Activated naive CD8-positive, alpha-beta T cell treated with anti-CD3 and anti-CD28 coated beads for 36 hours (primary cell): ENCODE measurements around the gene SMURF1. TPM values are rescaled to one million over a fixed set of nuclear protein-coding genes. Genes with fewer than 3 reads are reported as not detected.
A peak's percentile ranks its signal among the peaks of the same experiment; 100 is the strongest.
"Not testable (repeated sequence)": the region's sequence is repeated elsewhere in the genome, so short reads cannot be mapped to it uniquely, and the experiment has no call there.

ENCODE experiments used
- DNase-seq: peaks from one replicate; pipeline ENCODE4 v3.0.0; 2021
- H3K27ac Mint-ChIP-seq: one replicate; pipeline ENCODE4 v1.8.0; 2022; ENCODE audit warnings: mild to moderate bottlenecking, moderate library complexity, mixed read lengths
- H3K27me3 Mint-ChIP-seq: one replicate; pipeline ENCODE4 v1.8.0; 2022; ENCODE audit warnings: mild to moderate bottlenecking, mixed read lengths
- H3K36me3 Mint-ChIP-seq: one replicate; pipeline ENCODE4 v1.8.0; 2021; ENCODE audit warnings: mild to moderate bottlenecking, mixed read lengths
- H3K4me1 Mint-ChIP-seq: one replicate; pipeline ENCODE4 v1.8.0; 2021; ENCODE audit warnings: mixed read lengths
- H3K4me3 Mint-ChIP-seq: one replicate; pipeline ENCODE4 v1.8.0; 2022; ENCODE audit warnings: mild to moderate bottlenecking, moderate library complexity, mixed read lengths
- H3K9me3 Mint-ChIP-seq: one replicate; pipeline ENCODE4 v1.8.0; 2022; ENCODE audit warnings: mixed read lengths
- total RNA-seq, 2 experiments: library from RNA; stranded (reverse); gene quantifications; one replicate each; pipeline ENCODE4 v1.2.3, GENCODE V29; 2021

Gene SMURF1
- total RNA-seq, 2 experiments from 2014 or later = 12.3 TPM

DNA sequence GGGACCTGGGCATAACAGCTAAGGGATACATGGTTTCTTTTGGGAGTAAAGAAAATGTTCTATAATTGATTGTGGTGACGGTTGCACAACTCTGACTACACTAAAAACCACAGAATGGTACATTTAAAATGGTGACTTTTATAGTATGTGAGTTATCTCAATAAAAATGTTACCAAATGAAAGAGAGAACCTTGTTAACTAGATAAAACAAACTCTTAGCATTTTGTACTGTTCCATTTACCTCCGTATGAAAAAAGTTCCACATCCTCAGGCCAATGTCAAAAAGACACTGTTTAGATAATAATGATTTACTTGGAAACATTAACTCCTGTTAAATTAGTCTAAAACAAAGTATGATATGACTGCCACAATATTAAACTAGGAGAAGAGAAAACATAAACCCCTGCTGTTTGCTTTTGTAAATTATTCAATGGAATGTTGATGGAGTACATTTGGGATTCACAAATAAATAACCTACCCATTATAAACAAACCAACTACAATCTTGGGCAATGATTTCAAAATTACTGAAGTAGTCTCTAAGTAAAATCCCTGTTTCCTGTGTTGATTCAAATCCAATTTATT lies 60.7 kb downstream of the SMURF1 start:
- H3K9me3 Mint-ChIP-seq = peaks cover 7% of the 10 kb centered on the region
- peaks cover 13% of the 10 kb centered on the region for H3K36me3 Mint-ChIP-seq
- no peak for DNase-seq
- no peaks in the 10 kb centered on the region for H3K27me3 Mint-ChIP-seq
- H3K4me1 Mint-ChIP-seq = peaks cover 23% of the 10 kb centered on the region
- no peak overlapping the region for H3K27ac Mint-ChIP-seq
- H3K4me3 Mint-ChIP-seq = no peak overlapping the region

DNA sequence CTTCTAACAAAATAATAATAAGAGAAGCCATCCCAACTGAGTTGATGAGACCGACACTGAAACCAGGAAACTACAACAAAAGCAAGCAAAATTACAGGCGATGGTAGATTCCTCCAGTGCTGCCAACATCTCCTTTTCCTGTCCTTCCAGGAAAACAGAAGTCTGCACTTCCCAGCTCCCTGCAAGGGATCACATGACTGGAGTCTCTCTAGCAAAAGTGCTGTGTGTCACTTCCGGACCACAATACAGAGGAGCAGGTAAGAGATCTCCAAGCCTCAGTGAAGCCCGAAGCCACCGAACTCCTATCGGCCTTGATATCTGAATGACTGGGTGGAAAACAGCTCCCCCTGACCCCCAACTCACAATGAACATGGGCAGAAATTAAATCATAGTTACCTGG lies 63.2 kb downstream of the SMURF1 start:
- peaks cover 6% of the 10 kb centered on the region for H3K36me3 Mint-ChIP-seq
- no peaks in the 10 kb centered on the region for H3K27me3 Mint-ChIP-seq
- H3K9me3 Mint-ChIP-seq = peaks cover 1% of the 10 kb centered on the region
- no peak overlapping the region for H3K27ac Mint-ChIP-seq
- no peak for DNase-seq
- H3K4me3 Mint-ChIP-seq = no peak overlapping the region
- H3K4me1 Mint-ChIP-seq = peaks cover 30% of the 10 kb centered on the region

DNA sequence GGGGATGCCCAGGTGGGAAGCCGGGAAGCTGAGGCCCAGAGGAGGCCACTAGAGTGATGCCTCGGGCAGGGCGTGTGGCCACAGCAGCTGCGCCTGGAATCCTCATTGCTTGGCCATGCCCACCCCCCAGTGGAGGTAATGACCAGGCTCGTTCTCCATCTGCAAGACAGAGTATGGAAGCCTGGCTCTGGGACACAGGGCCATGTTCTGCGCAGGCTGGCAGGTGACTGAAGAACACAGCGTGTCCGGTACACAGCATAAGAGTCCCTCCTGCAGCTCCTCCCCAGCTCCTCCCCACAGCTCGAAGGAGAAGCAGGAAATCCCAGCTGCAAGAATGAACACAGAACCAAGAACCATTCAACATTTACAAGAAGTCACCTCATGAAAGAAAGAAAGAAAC lies 64.8 kb downstream of the SMURF1 start:
- Mint-ChIP-seq H3K27me3 (no peaks in the 10 kb centered on the region), H3K4me3 (no peak overlapping the region), H3K36me3 (peaks cover 7% of the 10 kb centered on the region), H3K4me1 (peaks cover 30% of the 10 kb centered on the region), H3K27ac (peak overlapping the region; percentile 45), H3K9me3 (no peaks in the 10 kb centered on the region)
- DNase-seq = peak; percentile 4

DNA sequence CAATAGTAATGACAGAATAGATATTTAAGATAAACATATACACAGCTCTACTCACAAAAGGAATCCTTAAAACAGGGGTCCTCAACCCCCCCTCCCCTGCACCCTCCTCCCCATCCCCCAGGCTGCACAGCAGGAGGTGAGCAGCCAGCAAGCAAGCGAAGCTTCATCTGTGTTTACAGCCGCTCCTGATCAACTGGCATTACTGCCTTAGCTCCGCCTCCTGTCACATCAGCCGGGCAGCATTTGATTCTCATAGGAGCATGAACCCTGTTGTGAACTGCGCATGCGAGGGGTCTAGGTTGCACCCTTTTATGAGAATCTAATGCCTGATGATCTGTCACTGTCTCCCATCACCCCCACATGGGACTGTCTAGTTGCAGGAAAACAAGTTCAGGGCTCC lies 65.5 kb downstream of the SMURF1 start:
- no peak for DNase-seq
- no peaks in the 10 kb centered on the region for H3K9me3 Mint-ChIP-seq
- H3K36me3 Mint-ChIP-seq = peaks cover 7% of the 10 kb centered on the region
- no peak overlapping the region for H3K4me3 Mint-ChIP-seq
- H3K27ac Mint-ChIP-seq = no peak overlapping the region
- H3K4me1 Mint-ChIP-seq = peaks cover 30% of the 10 kb centered on the region
- no peaks in the 10 kb centered on the region for H3K27me3 Mint-ChIP-seq

DNA sequence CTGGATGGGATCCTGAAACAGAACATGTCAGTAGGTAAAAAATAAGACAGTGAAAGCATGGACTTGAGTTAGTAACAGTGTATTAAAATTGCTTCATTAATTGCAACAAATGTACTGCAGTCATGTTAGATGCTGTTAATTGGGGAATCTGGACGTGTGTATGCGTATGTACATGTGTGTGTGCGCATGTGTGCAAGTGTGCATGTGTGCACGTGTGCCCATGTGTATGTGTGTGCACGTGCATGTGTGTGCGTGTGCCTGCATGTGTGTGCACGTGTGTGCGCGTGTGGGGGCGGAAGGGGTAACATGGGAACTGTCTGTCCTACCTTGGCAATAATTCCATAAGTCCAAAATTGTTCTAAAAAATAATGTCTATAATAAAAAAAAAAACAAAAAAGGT lies 67.3 kb downstream of the SMURF1 start:
- H3K4me1 Mint-ChIP-seq = peaks cover 24% of the 10 kb centered on the region
- no peaks in the 10 kb centered on the region for H3K27me3 Mint-ChIP-seq
- H3K27ac Mint-ChIP-seq = no peak overlapping the region
- H3K36me3 Mint-ChIP-seq = peaks cover 3% of the 10 kb centered on the region
- H3K9me3 Mint-ChIP-seq = no peaks in the 10 kb centered on the region
- H3K4me3 Mint-ChIP-seq = no peak overlapping the region
- DNase-seq = no peak

DNA sequence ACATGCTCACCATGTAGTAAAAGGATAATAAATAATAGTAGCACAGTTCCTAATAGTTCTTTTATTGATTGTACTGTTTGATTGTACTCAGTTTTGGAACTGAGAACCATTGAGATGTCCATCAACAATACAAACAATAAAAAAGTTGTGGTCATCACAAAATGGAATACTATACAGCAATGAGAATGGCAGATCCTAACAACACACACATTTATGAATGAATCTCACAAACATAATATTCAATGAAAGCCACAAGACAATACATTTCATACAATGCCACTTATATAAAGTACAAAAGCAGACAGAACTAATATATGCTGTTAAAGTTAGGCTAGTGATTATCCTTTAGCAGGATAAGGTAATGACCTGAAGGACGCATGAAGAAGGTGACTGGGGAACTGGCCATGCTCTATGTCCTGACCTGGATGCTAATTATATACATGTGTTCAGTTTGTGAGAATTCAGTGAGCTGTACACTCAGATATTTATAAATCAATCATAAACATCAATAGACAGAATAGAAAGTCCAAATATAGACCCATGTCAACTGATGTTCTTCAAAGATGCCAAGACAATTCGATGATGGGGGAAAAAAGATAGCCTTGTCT lies 70.0 kb downstream of the SMURF1 start:
- H3K27me3 Mint-ChIP-seq = no peaks in the 10 kb centered on the region
- H3K4me3 Mint-ChIP-seq = no peak overlapping the region
- H3K9me3 Mint-ChIP-seq = no peaks in the 10 kb centered on the region
- peaks cover 3% of the 10 kb centered on the region for H3K36me3 Mint-ChIP-seq
- H3K4me1 Mint-ChIP-seq = peaks cover 10% of the 10 kb centered on the region
- DNase-seq = no peak
- H3K27ac Mint-ChIP-seq = no peak overlapping the region

DNA sequence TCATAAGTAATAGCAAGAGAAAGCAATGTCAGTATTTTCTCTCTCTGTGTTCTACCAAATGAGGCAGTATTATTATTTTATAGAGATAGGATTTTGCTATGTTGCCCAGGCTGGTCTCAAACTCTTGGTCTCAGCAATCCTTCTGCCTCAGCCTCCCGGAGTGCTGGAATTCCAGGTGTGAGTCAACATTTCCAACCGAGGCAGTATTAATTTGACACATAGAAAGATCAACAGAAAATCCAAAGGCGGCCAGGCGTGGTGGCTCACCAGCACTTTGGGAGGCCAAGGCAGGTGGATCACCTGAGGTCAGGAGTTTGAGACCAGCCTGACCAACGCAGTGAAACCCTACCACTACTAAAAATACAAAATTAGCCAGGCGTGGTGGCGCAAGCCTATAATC lies 71.8 kb downstream of the SMURF1 start:
- Mint-ChIP-seq H3K27ac (no peak overlapping the region), H3K27me3 (no peaks in the 10 kb centered on the region), H3K36me3 (peaks cover 3% of the 10 kb centered on the region)

DNA sequence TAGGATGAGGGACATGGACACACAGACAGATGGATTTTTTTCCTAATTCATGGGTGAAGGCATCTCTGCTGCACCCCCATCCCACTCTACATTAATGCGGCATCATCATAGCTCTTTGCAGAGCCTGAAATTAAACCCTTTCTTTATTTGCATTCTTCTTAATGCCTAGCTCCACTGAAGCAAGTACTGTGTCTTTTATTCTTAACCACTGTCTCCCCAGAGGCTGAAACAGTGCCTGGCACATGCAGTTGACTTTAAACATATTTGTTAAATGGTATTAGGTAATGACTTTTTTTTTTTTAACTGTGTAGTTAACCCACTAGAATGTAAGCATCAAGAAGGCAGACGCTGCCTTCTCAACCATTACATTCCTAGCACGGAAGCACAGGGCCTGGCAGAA lies 73.5 kb downstream of the SMURF1 start:
- H3K27me3 Mint-ChIP-seq = no peaks in the 10 kb centered on the region

More for the DNA sequence above, 71.8 kb downstream of the SMURF1 start:
- DNase-seq = no peak
- Mint-ChIP-seq H3K9me3 (no peaks in the 10 kb centered on the region), H3K4me3 (no peak overlapping the region), H3K4me1 (peaks cover 7% of the 10 kb centered on the region)

DNA sequence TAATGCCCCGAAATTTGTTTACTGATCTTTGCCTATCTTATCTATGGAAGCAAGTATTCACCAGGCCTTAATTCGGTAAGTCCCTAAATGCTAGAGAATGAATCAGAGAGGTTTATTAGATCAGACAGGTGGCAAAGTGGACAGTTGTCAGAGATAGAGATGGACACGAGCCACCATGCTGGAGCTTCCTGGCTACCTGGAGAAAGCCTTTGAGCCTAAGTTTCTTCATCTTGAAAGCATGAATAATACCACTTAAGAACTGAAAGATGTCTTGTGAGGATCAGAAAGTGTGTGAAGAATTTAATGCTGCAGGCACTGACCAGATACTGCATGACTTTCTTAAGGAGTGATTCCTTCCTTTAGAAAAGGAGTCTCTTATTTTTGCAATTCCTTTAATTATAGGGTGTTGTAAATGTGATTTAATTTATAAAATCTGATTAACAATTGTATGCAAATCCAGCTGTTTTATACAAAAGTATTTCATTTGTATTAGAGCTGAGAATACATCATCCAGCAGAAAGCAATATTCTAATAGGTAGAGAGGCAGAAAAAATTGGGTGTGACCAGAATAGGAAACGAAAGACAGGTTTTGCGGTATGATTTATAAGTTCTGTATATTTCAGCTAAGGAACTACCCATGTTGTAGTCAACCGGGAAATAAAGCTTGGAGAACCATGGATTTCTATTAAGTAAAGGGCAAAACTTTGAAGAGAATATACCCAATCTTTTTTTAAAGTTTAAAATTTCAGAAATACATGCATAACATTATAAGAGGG lies 82.7 kb downstream of the SMURF1 start:
- Mint-ChIP-seq H3K4me1 (peaks cover 18% of the 10 kb centered on the region), H3K27me3 (no peaks in the 10 kb centered on the region), H3K9me3 (no peaks in the 10 kb centered on the region), H3K4me3 (no peak overlapping the region), H3K36me3 (no peaks in the 10 kb centered on the region), H3K27ac (no peak overlapping the region)
- DNase-seq = no peak

More for the DNA sequence above, 73.5 kb downstream of the SMURF1 start:
- Mint-ChIP-seq H3K27ac (no peak overlapping the region), H3K36me3 (peaks cover 1% of the 10 kb centered on the region), H3K4me1 (no peaks in the 10 kb centered on the region), H3K4me3 (no peak overlapping the region), H3K9me3 (no peaks in the 10 kb centered on the region)
- DNase-seq = no peak

DNA sequence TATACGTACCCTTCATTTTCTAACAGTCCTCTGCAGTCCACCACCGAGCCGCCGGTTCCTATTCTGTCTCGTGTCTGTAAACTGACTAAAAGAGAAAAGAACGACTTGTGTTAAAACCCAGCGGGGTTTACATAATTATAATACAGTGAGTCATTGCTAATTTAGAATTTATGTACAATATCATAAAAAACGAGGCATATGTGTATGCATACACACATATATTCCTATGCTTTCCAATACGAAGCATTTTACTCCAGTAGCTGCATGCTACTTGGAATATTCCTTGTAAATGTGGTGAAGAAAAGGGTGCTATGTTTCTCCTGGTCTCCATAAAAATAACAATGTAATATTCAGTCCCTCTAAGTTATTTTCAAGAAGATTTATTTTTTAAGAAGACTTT lies 89.1 kb downstream of the SMURF1 start:
- H3K27me3 Mint-ChIP-seq = no peaks in the 10 kb centered on the region
- H3K36me3 Mint-ChIP-seq = peaks cover 6% of the 10 kb centered on the region
- DNase-seq = no peak
- peaks cover 14% of the 10 kb centered on the region for H3K4me1 Mint-ChIP-seq
- H3K9me3 Mint-ChIP-seq = no peaks in the 10 kb centered on the region
- no peak overlapping the region for H3K27ac Mint-ChIP-seq
- H3K4me3 Mint-ChIP-seq = no peak overlapping the region

DNA sequence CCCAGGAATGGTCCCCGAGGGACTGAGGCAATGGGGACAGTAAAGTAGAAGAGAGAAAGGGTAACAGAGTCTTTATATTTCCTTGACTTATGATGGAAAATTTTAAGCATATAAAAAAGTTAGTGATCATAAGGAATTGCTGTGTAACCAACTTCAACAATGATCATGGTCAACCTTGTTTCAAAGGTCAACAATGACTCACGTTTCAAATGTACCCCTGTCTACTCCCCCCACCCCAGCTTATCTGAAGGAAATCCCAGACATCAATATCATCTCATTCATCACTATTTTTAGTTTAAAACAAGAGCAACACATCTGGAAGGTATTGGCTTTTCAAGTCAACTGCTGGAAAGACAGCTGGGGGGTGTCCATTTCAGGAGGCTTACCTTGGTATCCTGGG lies 92.9 kb downstream of the SMURF1 start:
- H3K36me3 Mint-ChIP-seq = peaks cover 6% of the 10 kb centered on the region
- no peak overlapping the region for H3K4me3 Mint-ChIP-seq
- H3K9me3 Mint-ChIP-seq = no peaks in the 10 kb centered on the region
- peaks cover 14% of the 10 kb centered on the region for H3K4me1 Mint-ChIP-seq
- peak overlapping the region; percentile 60 for H3K27ac Mint-ChIP-seq
- no peaks in the 10 kb centered on the region for H3K27me3 Mint-ChIP-seq
- no peak for DNase-seq

DNA sequence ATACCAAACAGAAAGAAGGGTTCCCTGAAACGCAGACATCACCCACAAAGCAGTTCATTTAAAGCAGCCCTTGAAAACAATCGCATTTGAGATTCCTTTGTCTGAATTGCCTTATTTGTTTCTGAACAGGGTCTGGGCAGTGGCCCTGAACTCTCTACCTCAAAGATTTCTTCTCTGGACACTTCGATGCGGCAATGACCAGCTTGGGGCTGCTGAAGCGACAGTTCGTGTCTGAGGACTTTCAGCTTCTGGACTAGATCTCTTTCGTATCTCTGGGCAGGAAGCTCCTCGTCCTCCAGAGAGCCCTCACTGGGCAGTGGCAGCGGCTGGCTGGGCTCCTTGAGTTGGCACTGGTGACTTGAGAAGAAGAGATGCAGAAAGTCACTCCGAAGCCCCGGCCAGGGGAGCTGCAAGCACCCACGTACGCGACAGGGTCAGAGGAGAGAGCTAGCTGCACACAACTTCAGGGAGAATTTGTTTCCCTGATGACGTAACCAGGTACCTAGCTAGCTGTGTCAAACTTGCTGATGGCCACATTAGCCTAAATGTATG lies 96.3 kb downstream of the SMURF1 start:
- Mint-ChIP-seq H3K27me3 (no peaks in the 10 kb centered on the region), H3K4me1 (peaks cover 14% of the 10 kb centered on the region), H3K27ac (no peak overlapping the region), H3K4me3 (no peak overlapping the region), H3K9me3 (no peaks in the 10 kb centered on the region), H3K36me3 (peaks cover 7% of the 10 kb centered on the region)
- no peak for DNase-seq

DNA sequence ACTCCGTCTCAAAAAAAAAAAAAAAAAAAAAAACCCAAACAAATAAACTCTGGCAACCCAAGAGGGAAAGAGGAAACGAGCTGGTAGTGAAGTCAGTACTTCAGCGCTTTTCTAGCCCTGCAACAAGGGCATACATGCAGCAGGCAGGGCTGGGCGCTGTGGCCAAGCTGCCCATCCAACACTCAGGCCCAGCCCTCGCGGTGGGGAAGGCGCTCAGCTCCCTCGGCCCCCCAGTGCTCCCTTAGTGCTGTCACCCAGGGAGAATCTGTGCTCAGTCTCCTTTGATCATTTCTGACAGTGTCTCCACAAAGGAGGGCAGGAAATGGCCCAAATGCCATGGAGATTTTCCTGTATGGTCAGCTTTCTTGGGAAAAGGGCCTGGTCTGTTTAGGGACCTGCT lies 97.2 kb downstream of the SMURF1 start:
- no peaks in the 10 kb centered on the region for H3K27me3 Mint-ChIP-seq
- H3K4me1 Mint-ChIP-seq = peaks cover 14% of the 10 kb centered on the region
- H3K36me3 Mint-ChIP-seq = peaks cover 9% of the 10 kb centered on the region
- no peak for DNase-seq
- H3K9me3 Mint-ChIP-seq = no peaks in the 10 kb centered on the region
- H3K4me3 Mint-ChIP-seq = no peak overlapping the region
- H3K27ac Mint-ChIP-seq = peak overlapping the region; percentile 8

DNA sequence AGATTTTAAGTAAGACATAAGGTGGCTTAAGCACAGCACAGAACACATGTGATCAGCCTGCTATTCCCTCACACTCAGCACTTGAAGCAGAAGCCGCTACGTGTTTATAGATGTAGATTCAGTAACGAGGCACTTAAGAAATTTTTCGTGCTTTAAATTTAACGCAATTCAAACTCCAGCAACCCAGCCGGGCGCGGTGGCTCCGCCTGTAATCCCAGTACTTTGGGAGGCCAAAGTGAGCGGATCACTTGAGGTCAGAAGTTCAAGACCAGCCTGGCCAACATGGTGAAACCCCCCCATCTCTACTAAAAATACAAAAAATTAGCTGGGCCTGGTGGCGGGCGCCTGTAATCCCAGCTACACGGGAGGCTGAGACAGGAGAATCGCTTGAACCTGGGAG lies 97.6 kb downstream of the SMURF1 start:
- not testable (repeated sequence) for H3K36me3 Mint-ChIP-seq

DNA sequence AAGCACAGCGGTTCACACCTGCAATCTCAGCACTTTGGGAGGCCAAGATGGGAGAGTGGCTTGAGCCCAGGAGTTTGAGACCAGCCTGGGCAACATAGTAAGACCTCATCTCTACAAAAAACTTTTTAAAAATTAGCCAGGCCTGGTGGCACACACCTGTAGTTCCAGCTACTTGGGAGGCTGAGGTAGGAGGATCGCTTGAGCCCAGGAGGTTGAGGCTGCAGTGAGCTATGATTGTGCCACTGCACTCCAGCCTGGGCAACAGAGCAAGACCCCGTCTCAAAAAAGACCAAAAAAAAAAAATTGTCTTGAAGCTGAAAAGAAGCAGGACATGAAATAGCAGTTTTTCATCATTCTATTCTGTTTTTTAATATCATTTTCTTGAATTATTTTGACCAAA lies 99.0 kb downstream of the SMURF1 start:
- H3K36me3 Mint-ChIP-seq = peaks cover 13% of the 10 kb centered on the region
- H3K4me1 Mint-ChIP-seq, H3K4me3 Mint-ChIP-seq, H3K27me3 Mint-ChIP-seq, H3K27ac Mint-ChIP-seq, DNase-seq, H3K9me3 Mint-ChIP-seq: not testable (repeated sequence)

More for the DNA sequence above, 97.6 kb downstream of the SMURF1 start:
- H3K4me1 Mint-ChIP-seq = peaks cover 12% of the 10 kb centered on the region
- H3K9me3 Mint-ChIP-seq, H3K27ac Mint-ChIP-seq, DNase-seq, H3K4me3 Mint-ChIP-seq, H3K27me3 Mint-ChIP-seq: not testable (repeated sequence)
